Endothelial cell (in vitro differentiated cells): ENCODE data around the gene ARPC2. TPM values are rescaled to one million over a fixed set of nuclear protein-coding genes. Genes with fewer than 3 reads are reported as not detected.

ENCODE experiments used
- DNase-seq: peaks from one replicate; pipeline ENCODE4 v3.0.0; 2021; ENCODE audit warnings: low spot score
- H3K27ac Mint-ChIP-seq: one replicate; pipeline ENCODE4 v1.8.0; 2021; ENCODE audit warnings: mixed read lengths, inconsistent platforms; ENCODE audit not compliant: unreplicated experiment
- H3K27me3 Mint-ChIP-seq: one replicate; pipeline ENCODE4 v1.8.0; 2021; ENCODE audit warnings: mild to moderate bottlenecking, moderate library complexity, mixed read lengths, inconsistent platforms; ENCODE audit not compliant: unreplicated experiment
- H3K36me3 Mint-ChIP-seq: one replicate; pipeline ENCODE4 v1.8.0; 2021; ENCODE audit warnings: mild to moderate bottlenecking, low read depth, mixed read lengths, inconsistent platforms; ENCODE audit not compliant: unreplicated experiment
- H3K4me1 Mint-ChIP-seq: one replicate; pipeline ENCODE4 v1.8.0; 2021; ENCODE audit warnings: mild to moderate bottlenecking, mixed read lengths, inconsistent platforms; ENCODE audit not compliant: unreplicated experiment
- H3K4me3 Mint-ChIP-seq: one replicate; pipeline ENCODE4 v1.8.0; 2021; ENCODE audit warnings: mild to moderate bottlenecking, mixed read lengths, inconsistent platforms; ENCODE audit not compliant: unreplicated experiment
- H3K9me3 Mint-ChIP-seq: one replicate; pipeline ENCODE4 v1.8.0; 2021; ENCODE audit warnings: mixed read lengths, inconsistent platforms; ENCODE audit not compliant: unreplicated experiment
- CTCF ChIP-seq: fragments of 200-600 bp; sonication (generic); IDR thresholded peaks from one replicate; pipeline ENCODE4 v1.5.0; 2021; ENCODE audit warnings: antibody characterized with exemption; ENCODE audit not compliant: unreplicated experiment
- total RNA-seq: library from RNA; stranded (reverse); fragmentation: NEBNext Ultra II Directional; extraction: Animal tissue kit (Norgen Biotek cat#: 25700); gene quantifications from one replicate; pipeline ENCODE4 v1.2.1, GENCODE V29; 2021; ENCODE audit not compliant: unreplicated experiment

Gene ARPC2
- total RNA-seq, 1 donor from 2014 or later: 468 TPM

- peaks cover 3% of the 10 kb centered on the region for H3K4me1 Mint-ChIP-seq
- DNase-seq: no peak
- H3K36me3 Mint-ChIP-seq: peaks cover 41% of the 10 kb centered on the region
- peaks cover 15% of the 10 kb centered on the region for H3K27me3 Mint-ChIP-seq
- H3K4me3 Mint-ChIP-seq: peak overlapping the region; percentile 13
- H3K27ac Mint-ChIP-seq: no peak overlapping the region
- no peak for TF ChIP-seq CTCF
- H3K9me3 Mint-ChIP-seq: no peaks in the 10 kb centered on the region
Measured at GRCh38 chr2:218280260-218280870, 63.4 kb downstream of the ARPC2 start.

- Mint-ChIP-seq H3K36me3 (peaks cover 34% of the 10 kb centered on the region), H3K27ac (peak overlapping the region; percentile 14), H3K4me1 (peaks cover 10% of the 10 kb centered on the region), H3K9me3 (no peaks in the 10 kb centered on the region), H3K4me3 (no peak overlapping the region), H3K27me3 (peaks cover 15% of the 10 kb centered on the region)
- no peak for TF ChIP-seq CTCF
- no peak for DNase-seq
Measured at GRCh38 chr2:218281449-218281848, 64.5 kb downstream of the ARPC2 start.

GRCh38 chr2:218282173-218282991 lies 65.4 kb downstream of the ARPC2 start:
- Mint-ChIP-seq H3K36me3 (peaks cover 30% of the 10 kb centered on the region), H3K4me3 (no peak overlapping the region), H3K27me3 (peaks cover 15% of the 10 kb centered on the region), H3K4me1 (peaks cover 20% of the 10 kb centered on the region), H3K27ac (no peak overlapping the region), H3K9me3 (no peaks in the 10 kb centered on the region)
- TF ChIP-seq CTCF: no peak
- DNase-seq: no peak

GRCh38 chr2:218284106-218284811 lies 67.3 kb downstream of the ARPC2 start:
- TF ChIP-seq CTCF: no peak
- H3K27me3 Mint-ChIP-seq: peaks cover 12% of the 10 kb centered on the region
- no peak overlapping the region for H3K27ac Mint-ChIP-seq
- DNase-seq: no peak
- H3K9me3 Mint-ChIP-seq: no peaks in the 10 kb centered on the region
- H3K36me3 Mint-ChIP-seq: peaks cover 20% of the 10 kb centered on the region
- no peak overlapping the region for H3K4me3 Mint-ChIP-seq
- peaks cover 30% of the 10 kb centered on the region for H3K4me1 Mint-ChIP-seq
